A172 (cell line): ENCODE measurements around the gene COL25A1. TPM values are rescaled to one million over a fixed set of nuclear protein-coding genes. Genes with fewer than 3 reads are reported as not detected.
"Not testable (repeated sequence)": the region's sequence is repeated elsewhere in the genome, so short reads cannot be mapped to it uniquely, and the experiment has no call there.

Source experiments
- DNase-seq: peaks from one replicate; pipeline ENCODE4 v3.0.0-alpha.2; 2015; ENCODE audit warnings: low spot score
- total RNA-seq: library from RNA; depleted of rRNA; stranded (reverse); fragments of >200 nt; shearing (Covaris generic); gene quantifications from 2 replicates; pipeline ENCODE4 v1.2.3, GENCODE V29; 2014

Gene COL25A1
- total RNA-seq, 1 experiment from 2014 or later = not detected

DNA sequence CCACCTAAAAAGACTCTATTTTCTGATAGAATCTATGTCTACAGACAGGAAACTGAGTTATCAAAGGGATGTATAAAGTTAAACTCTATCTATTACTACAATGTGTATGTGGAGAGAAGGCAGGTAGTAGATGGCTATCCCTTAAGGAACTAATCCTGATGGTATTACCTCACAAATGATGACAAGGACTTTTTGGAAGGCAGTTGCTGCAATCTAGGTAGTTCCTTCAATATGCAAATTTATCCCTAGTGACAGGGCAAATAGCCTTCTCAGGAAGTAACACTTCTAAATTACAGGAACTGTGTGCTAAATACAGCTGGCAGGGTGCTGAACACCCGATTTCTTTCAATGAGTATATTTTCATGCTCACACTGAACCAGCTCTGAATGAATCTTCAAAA is 177.4 kb downstream of the COL25A1 start:
- no peak for DNase-seq

DNA sequence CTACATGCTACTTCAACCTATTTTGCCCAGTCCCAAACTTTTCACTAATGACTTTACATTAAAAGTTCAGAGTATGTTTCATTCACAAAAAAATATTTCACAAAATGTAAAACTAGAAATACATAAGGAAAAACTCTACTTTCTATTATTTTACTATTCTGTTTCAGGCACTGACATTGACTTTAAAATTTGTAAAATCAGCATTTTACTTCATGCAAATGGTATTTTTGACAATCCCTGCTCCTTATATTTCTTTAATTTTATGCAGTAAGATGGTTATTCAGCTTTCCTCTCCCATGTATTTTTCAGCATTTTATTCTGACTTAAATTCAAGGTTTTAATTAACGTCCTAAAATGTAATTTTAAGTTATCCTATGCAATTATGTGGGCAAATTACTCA is 178.5 kb downstream of the COL25A1 start:
- no peak for DNase-seq

- no peak for DNase-seq
Measured at GRCh38 chr4:109121561-109121960, 180.9 kb downstream of the COL25A1 start.

- DNase-seq = no peak
Measured at GRCh38 chr4:109119852-109120251, 182.6 kb downstream of the COL25A1 start.

GRCh38 chr4:109118635-109119034 is 183.8 kb downstream of the COL25A1 start:
- no peak for DNase-seq

DNA sequence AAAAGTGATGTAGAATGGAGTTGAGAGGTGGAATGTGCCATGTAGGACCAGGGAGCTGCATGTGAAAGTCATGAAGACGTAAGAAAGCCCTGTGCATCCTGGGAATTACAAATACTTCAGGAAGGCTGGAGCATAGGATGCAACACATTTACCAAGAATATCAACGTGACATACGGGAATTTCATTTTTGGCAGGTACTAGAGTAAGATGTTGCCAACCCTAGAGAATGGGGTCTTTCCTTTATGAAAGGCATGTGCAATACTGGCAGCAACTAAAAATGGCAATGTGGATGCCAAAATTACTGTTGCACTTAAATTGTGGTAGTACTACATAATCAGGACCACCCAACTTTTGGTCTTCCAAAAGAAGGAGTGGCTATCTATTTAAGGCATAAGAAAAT is 188.0 kb downstream of the COL25A1 start:
- no peak for DNase-seq

GRCh38 chr4:109113521-109113920 is 188.9 kb downstream of the COL25A1 start:
- no peak for DNase-seq

GRCh38 chr4:109111031-109111430 is 191.4 kb downstream of the COL25A1 start:
- DNase-seq = no peak

- not testable (repeated sequence) for DNase-seq
Measured at GRCh38 chr4:109108215-109108614, 194.2 kb downstream of the COL25A1 start.

DNA sequence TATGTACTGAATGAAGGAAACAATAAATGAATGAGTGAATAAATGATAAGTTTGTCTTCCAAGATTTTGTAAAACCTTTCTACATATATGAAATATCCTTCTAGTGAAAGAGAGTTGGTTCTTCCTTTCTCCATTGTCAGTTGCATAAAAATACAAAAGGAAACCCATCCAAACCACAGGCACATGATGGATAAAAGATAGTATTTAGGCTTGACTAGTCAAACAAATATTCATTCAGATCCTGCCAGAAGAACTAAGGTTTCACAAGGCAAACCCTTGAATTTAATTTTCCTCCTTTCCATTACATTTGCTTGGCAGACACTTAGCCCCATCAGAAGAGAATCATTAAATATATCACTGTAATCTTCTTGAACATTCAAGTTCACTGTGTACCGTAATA is 208.4 kb downstream of the COL25A1 start:
- DNase-seq = no peak

GRCh38 chr4:109091727-109092409 is 210.6 kb downstream of the COL25A1 start:
- DNase-seq = no peak

DNA sequence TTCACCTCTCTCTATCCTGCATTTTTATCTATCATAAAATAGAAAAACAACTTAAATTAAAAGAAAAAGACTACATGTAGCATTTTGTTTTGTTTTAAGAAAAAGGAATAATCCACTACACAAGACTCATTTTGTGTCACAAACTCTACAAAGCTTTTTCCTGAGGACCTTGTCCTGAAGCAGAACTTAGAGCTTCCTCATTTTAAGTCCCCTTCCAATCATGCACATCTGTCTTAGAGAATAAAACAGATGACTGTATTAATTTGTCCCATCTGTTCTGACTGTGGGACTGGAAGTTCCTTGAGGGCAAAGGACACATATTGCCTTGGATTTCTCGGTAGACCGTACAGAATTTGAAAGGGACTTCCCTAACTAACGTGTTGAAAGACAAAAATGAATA is 218.5 kb downstream of the COL25A1 start:
- DNase-seq = no peak

DNA sequence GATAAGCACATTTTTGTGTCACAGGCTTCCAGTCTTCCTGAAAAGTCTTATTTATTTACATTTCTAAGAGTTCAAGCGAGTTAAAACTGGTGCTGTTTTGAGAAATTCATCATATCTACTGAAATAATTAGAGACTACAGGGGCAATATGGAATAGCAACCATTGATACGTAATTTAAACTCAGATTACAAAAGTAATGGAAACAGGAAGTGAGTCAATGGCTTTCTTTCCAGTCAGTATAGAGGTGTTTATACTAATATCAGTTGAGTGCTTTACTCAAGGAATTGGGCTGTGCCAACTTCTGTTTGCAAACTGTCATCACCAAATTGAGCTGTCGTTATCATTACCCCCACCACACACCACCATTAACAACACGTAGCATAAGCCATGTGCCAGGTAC is 222.7 kb downstream of the COL25A1 start:
- DNase-seq = peak; percentile 41

DNA sequence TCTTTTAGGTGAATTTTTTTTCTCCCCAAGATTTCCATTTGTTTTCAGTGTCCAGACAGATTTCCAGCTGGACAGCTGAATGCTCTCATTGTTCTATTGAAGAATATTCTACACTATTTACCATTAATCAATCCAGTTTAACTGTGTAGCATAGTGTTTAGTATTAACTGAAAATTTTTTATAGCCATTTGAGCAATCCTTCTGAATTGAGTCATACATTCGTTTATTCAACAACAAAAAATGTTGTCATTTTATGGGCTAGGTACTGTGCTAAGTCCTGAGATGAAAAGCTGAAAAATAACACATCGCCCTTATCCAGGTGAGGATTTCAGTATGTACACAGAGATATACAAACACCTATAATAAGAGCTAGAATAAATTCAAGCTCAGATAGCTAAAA is 223.3 kb downstream of the COL25A1 start:
- DNase-seq = peak; percentile 3

- peak; percentile 28 for DNase-seq
Measured at GRCh38 chr4:109078724-109079123, 223.7 kb downstream of the COL25A1 start.

DNA sequence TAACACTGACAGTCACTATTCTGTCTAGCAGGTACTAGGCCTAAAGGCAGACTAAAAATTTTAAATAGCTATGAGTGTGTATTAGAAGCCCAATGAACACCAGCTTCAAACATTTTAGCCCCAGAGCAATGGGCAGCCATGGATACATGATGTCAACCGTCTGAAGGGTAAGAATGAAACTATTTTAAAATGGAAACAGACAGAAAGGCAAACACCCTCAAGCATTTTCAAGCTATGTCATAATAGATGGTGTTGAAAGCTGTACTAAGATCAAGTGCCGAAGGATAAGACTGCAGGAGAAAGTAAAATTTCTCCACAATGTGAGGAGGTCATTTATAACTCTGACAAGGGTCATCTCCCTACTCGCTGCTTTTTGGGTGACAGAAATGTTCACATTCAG is 225.0 kb downstream of the COL25A1 start:
- no peak for DNase-seq

DNA sequence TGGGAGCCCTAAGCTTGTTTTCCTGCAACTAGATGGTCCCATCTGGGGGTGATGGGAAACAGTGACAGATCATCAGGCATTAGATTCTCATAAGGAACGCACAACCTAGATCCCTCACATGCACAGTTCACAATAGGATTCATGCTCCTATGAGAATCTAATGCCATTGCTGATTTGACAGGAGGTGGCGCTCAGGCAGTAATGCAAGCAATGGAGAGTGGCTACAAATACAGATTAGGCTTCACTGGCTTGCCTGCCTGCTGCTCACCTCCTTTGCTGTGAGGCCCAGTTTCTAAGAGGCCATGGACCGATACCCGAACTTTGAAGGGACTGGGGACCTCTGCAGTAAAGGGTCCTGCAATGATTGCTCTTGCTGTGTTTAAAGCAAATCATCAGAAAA is 225.7 kb downstream of the COL25A1 start:
- DNase-seq = not testable (repeated sequence)

GRCh38 chr4:109075621-109076020 is 226.8 kb downstream of the COL25A1 start:
- DNase-seq = no peak

DNA sequence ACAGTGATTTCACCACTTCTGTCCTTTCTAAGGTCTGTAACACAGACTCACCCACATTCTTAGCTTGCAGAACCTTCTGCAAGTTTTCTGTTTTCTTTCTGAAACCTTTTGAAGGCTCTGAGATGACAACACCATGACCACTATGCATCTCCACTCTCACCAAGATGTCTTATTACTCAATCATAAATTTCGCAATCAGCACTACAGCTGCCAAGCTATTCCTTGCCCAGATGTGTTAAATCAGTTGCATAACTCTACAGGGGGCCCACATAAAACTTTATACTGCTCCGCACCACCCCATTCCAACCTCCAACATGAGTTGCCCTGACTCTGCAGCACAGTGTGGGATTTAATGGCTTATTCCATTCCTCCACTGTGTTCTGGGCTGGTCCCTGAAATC is 229.9 kb downstream of the COL25A1 start:
- DNase-seq = peak; percentile 29

DNA sequence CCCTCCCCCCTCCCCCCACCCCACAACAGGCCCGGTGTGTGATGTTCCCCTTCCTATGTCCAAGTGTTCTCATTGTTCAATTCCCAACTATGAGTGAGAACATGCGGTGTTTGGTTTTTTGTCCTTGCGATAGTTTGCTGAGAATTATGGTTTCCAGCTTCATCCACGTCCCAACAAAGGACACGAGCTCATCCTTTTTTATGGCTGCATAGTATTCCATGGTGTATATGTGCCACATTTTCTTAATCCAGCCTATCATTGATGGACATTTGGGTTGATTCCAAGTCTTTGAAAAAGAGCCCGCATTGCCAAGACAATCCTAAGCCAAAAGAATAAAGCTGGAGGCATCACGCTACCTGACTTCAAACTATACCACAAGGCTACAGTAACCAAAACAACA is 231.8 kb downstream of the COL25A1 start:
- not testable (repeated sequence) for DNase-seq

DNA sequence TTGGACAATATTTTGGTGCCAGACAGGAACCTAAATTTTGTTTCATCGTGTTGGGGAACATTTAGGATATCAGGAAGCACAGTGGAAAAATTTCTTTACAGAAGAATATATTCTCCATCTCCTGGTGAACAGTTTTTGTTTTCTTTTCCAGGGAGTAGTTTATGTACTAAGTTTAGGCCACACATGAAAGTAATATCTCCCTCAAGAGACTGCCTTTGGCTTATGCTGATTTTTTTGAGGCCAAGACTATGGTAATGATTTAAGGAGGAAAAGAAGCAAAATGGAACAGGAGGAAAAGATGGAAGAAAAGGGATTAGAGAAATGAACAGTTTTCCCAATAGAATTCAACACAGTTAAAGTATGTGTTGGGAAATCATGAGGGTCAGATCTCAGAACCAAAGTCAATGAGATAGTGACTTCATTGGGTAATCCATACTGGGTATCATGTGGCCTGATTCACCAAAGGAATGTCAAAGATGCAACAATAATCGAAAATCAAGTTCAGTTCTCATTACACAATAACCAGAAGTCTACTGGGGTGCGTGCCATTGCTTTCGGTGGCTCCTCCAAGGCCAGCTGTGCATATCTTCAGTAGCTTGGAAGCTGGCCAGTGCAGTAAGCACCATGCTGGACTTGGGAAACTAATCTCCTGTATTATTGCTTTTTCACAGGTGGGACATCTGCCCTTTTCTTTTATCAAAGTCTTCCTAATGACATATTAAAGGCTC is 234.8 kb downstream of the COL25A1 start:
- no peak for DNase-seq

- no peak for DNase-seq
Measured at GRCh38 chr4:109065006-109065405, 237.5 kb downstream of the COL25A1 start.

GRCh38 chr4:109053257-109053656 is 249.2 kb downstream of the COL25A1 start:
- DNase-seq = no peak

DNA sequence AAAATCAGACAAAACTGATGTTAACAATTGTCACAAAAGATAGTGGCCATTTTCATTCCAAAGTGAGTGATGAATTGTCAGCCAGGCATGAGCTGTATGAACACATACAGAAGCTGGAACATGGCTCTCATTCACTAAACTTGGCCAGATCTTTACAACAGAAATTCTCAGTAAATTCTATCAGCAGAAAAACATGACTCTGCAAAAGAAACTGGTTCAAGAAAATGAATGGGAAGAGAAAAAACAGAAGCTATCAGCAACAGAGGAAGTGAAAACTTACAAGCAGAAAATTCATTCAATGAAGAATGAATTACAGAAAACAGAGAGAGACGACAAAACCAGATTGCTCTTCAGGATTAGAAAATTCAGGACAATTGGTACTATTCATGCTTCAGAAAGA is 249.6 kb downstream of the COL25A1 start:
- DNase-seq = no peak
